G401.6 (cell line): ENCODE results near the gene SLX9.
A peak's percentile ranks its signal among the peaks of the same experiment; 100 is the strongest.

Experiments
- FAIRE-seq: peaks from 2 replicates; lab custom pipeline; 2012; peaks lifted over from hg19 to GRCh38; lab: Jason Lieb, UNC

The SLX9 gene

GRCh38 chr21:44947930-44948331 is 8.1 kb downstream of the SLX9 start:
- FAIRE-seq: no peak

GRCh38 chr21:44948426-44949120 is 8.7 kb downstream of the SLX9 start:
- no peak for FAIRE-seq

GRCh38 chr21:44949161-44949778 is 9.4 kb downstream of the SLX9 start:
- FAIRE-seq: no peak

GRCh38 chr21:44949779-44950198 is 10.0 kb downstream of the SLX9 start:
- FAIRE-seq: peak; percentile 13

GRCh38 chr21:44950351-44950750 is 10.5 kb downstream of the SLX9 start:
- FAIRE-seq: no peak

GRCh38 chr21:44951186-44951915 is 11.5 kb downstream of the SLX9 start:
- FAIRE-seq: no peak

GRCh38 chr21:44952116-44952928 is 12.5 kb downstream of the SLX9 start:
- no peak for FAIRE-seq

GRCh38 chr21:44952929-44953627 is 13.2 kb downstream of the SLX9 start:
- no peak for FAIRE-seq

- no peak for FAIRE-seq
Observed at GRCh38 chr21:44953628-44954021, 13.8 kb downstream of the SLX9 start.

- no peak for FAIRE-seq
Observed at GRCh38 chr21:44954281-44954771, 14.5 kb downstream of the SLX9 start.

GRCh38 chr21:44955141-44955797 is 15.4 kb downstream of the SLX9 start:
- FAIRE-seq: no peak

GRCh38 chr21:44955798-44956175 is 16.0 kb downstream of the SLX9 start:
- no peak for FAIRE-seq

GRCh38 chr21:44956356-44957046 is 16.7 kb downstream of the SLX9 start:
- FAIRE-seq: no peak

GRCh38 chr21:44957047-44957831 is 17.4 kb downstream of the SLX9 start:
- no peak for FAIRE-seq

- FAIRE-seq: no peak
Observed at GRCh38 chr21:44957901-44958451, 18.1 kb downstream of the SLX9 start.

GRCh38 chr21:44958471-44959191 is 18.8 kb downstream of the SLX9 start:
- FAIRE-seq: no peak

GRCh38 chr21:44959376-44960091 is 19.7 kb downstream of the SLX9 start:
- no peak for FAIRE-seq
